Adipose tissue (tissue), 3 donors: ENCODE results near the gene TIGD6. TPM values are rescaled to one million over a fixed set of nuclear protein-coding genes. Genes with fewer than 3 reads are reported as not detected.

ENCODE experiments used
- H3K27ac ChIP-seq: one replicate; pipeline ENCODE4 v1.5.1; 2013; ENCODE audit warnings: low read depth, low read length
- WGBS, 3 donors: extraction: QIAGEN DNeasy Blood & Tissue Kit; methylation state at CpG; one replicate each; pipeline ENCODE4 v1.1.7; 2013; 5-methylcytosine and 5-hydroxymethylcytosine counted together
- polyA plus RNA-seq, 3 donors: library from polyadenylated mRNA; stranded (reverse); fragments of 200-250 nt; gene quantifications; one replicate each; pipeline ENCODE4 v1.2.3, GENCODE V29; 2013
- donor health status: healthy with polysubstance abuse.
- donor health status: Bipolar disorder and iron deficiency.
- donor health status: healthy.

The TIGD6 gene
- polyA plus RNA-seq, 3 donors: 1.8 to 3.3 (median 1.9) TPM

DNA sequence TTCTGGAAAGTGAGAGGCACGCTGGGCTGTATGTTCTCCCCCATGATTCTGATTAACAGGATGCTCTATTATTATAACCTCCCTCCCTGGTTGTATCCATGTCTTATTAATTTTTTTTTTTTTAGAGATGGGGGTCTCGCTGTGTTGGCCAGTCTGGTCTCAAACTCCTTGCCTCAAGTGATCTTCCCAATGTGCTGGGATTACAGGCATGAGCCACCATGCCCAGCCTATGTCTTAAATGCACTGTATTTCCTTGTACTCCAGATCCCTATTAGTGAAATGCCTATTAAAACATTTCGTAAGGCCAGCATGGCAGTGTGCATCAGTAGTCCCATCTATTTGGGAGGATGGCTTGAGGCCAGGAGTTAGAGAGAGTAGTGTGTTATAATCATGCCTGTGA is 7.0 kb downstream of the TIGD6 start:
- H3K27ac ChIP-seq: no peak overlapping the region
- 91 to 94% (median 94%) methylated on average over 3 of the region's 3 CpGs for WGBS, 3 donors

- 68 to 71% (median 69%) methylated on average over 4 of the region's 4 CpGs for whole genome bisulfite sequencing, 3 donors
- no peak overlapping the region for H3K27ac ChIP-seq
Measured at GRCh38 chr5:149990518-149991376, 9.7 kb downstream of the TIGD6 start.

DNA sequence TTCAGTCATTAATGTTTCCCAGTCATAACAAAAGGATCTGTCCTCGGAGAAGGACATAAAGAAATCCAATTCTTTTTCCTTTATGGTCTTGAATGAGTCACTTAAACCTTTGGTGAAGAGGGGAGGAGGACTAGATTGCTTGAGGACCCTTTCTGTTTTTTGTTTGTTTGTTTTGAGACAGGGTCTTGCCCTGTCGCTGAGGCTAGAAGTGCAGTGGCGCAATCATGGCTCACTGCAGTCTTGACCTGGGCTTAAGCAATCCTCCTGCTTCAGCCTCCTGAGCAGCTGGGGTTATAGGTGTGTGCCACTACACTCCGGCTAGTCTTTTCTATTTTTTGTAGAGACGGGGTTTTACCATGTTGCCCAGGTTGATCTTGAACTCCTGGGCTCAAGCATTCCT is 12.3 kb downstream of the TIGD6 start:
- WGBS, 3 donors: 76 to 87% (median 83%) methylated on average over 5 of the region's 5 CpGs
- no peak overlapping the region for H3K27ac ChIP-seq

DNA sequence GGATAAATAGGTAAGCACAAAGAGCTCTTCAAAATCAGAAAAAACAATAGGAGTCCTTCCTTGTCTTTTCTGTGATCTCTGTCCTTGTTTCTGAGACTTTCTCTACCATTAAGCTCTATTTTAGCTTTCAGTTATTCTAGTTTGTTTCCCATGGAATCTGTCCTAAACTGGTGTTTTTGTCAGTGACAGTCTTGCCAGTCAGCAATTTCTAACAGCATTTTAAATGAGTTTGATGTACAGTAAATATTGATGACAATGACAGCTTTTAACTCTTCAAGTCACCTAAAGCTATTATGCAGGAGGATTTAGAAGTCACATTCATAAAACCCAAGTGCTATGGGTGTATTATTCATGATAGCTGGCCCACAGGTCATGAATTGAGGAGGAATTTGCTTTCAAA is 17.9 kb downstream of the TIGD6 start:
- no peak overlapping the region for H3K27ac ChIP-seq

GRCh38 chr5:149981206-149981605 is 19.2 kb downstream of the TIGD6 start:
- 86 to 93% (median 88%) methylated on average over 3 of the region's 3 CpGs for WGBS, 3 donors

GRCh38 chr5:149979896-149980295 is 20.6 kb downstream of the TIGD6 start:
- WGBS, 3 donors: 27 to 86% (median 85%) methylated on average over 1 of the region's 1 CpG
- H3K27ac ChIP-seq: no peak overlapping the region

More at GRCh38 chr5:149981206-149981605, 19.2 kb downstream of the TIGD6 start:
- H3K27ac ChIP-seq: no peak overlapping the region

GRCh38 chr5:149975409-149975808 is 25.0 kb downstream of the TIGD6 start:
- WGBS, 3 donors: 52 to 59% (median 56%) methylated on average over 2 of the region's 2 CpGs
- no peak overlapping the region for H3K27ac ChIP-seq

DNA sequence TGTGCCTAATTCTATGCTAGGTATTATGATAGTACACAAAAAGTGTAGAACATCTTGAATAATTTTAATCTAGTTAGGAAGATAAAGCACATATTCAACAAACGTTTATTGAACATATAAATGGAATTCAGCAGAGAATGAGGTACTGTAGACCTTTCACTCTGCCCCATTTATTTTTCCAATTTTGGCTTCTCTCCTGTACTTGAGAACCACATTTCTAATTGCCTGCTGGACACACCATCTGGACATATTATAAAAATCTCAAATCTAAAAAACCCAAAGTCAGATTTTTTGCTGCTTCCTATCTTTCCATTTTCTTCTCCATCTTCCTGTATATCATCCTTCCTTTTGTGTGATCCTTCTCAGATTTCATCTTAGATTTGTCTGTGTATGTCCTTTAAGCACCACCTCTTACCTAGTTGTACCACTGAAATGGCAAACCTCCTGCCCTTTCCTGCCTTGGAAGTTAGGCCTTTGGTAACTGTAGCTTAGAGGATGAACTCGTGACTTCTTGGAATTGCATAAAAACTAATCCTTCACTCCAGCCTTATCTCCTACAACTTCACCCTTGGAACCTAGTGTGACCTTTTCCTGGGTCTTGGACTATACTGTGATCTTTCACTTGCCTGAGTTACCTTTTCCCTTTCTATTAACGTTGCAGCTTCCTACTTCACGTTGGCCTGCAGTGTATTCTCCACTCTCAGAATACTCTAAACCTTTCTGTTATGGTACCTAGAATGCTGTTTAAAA is 31.1 kb downstream of the TIGD6 start:
- 81 to 88% (median 85%) methylated on average over 4 of the region's 4 CpGs for WGBS, 3 donors

GRCh38 chr5:149966946-149967345 is 33.5 kb downstream of the TIGD6 start:
- H3K27ac ChIP-seq: no peak overlapping the region
- WGBS, 3 donors: 49 to 87% (median 80%) methylated on average over 3 of the region's 3 CpGs

More for the DNA sequence above, 31.1 kb downstream of the TIGD6 start:
- H3K27ac ChIP-seq: no peak overlapping the region

GRCh38 chr5:149963729-149964128 is 36.7 kb downstream of the TIGD6 start:
- WGBS, 3 donors: 98 to 99% (median 98%) methylated on average over 3 of the region's 3 CpGs
- no peak overlapping the region for H3K27ac ChIP-seq

DNA sequence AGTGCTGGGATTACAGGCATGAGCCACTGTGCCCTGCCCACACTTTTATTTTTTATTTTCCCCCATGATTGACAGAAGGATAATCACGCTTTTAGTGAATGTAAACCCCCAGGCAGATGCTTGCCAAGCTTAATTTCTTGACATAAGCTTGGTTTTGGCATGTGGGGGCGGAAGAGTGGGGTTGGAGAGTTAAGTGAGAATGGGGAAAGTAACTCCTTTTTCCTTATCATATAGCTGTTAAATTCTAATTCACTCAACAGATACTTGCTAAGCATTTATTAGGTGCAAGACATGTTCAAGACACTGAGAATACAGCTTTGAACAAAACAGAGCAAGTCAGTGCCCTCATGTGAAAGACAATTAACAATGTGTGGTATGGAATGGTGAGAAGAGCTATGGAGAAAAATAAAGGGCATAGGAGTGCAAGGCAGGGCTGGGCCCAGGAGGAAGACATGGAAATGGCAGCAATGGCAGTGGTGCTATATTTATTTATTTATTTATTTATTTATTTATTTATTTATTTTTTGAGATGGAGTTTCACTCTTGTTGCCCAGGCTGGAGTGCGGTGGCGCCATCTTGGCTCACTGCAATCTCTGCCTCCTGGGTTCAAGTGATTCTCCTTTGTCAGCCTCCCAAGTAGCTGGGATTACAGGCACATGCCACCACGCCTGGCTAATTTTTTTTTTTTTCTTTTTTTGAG is 37.7 kb downstream of the TIGD6 start:
- 94 to 97% (median 97%) methylated on average over 5 of the region's 5 CpGs for WGBS, 3 donors
- no peak overlapping the region for H3K27ac ChIP-seq

- WGBS, 3 donors: 65 to 75% (median 71%) methylated on average over 6 of the region's 6 CpGs
- no peak overlapping the region for H3K27ac ChIP-seq
Measured at GRCh38 chr5:149961957-149962409, 38.5 kb downstream of the TIGD6 start.

GRCh38 chr5:149961186-149961685 is 39.2 kb downstream of the TIGD6 start:
- WGBS, 3 donors: 11 to 15% (median 13%) methylated on average over 23 of the region's 23 CpGs
- H3K27ac ChIP-seq: no peak overlapping the region

- 0 to 1% (median 0%) methylated on average over 75 to 84 of the region's 84 CpGs for WGBS, 3 donors
- peak within 1 kb of the TSS; percentile 61 for H3K27ac ChIP-seq
Measured at GRCh38 chr5:149960272-149961185, 39.9 kb downstream of the TIGD6 start, which contains the start of gene SLC26A2. Gene SLC26A2 (plus strand): TSS chr5:149960758. CDS start chr5:149977653, 16,895 bp downstream.

DNA sequence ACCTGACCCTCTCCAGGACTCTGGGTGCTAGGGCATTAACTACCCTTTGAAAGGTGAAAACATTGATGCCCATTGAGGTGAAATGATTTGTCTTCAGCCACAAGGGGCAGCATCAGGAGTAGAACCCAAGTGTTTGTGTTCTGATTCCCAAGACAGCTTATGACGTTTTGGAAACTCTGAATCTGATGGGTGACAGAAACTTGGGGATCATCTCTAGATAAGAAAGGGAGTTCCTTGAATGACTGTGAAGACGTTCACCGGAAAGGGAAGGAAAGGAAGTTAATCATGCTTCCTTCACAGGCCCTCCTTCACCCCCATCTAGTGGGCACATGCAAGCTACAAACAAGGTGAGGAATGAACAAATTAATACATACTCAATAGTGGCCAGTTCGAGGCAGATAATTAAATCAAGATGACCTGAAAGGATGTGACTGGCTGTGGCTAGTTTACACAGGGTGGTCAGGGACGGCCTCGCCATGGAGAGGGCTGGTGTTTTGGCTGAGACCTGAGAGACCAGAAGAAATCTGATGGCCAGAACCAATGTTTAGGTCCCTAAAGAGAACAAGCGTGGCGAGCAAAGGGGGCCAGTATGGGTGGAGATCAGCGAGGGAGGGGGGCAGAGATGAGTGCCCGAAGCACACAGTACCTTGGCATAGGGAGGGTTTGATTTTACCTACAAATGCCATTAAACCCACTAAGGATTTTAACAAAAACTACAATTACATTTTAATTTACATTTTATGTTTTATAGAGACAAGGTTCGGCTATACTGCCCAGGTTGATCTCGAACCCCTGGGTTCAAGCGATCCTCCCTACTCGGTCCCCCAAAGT is 40.8 kb downstream of the TIGD6 start:
- WGBS, 3 donors: 37 to 44% (median 40%) methylated on average over 14 of the region's 14 CpGs
- peak overlapping the region; percentile 61 for H3K27ac ChIP-seq

DNA sequence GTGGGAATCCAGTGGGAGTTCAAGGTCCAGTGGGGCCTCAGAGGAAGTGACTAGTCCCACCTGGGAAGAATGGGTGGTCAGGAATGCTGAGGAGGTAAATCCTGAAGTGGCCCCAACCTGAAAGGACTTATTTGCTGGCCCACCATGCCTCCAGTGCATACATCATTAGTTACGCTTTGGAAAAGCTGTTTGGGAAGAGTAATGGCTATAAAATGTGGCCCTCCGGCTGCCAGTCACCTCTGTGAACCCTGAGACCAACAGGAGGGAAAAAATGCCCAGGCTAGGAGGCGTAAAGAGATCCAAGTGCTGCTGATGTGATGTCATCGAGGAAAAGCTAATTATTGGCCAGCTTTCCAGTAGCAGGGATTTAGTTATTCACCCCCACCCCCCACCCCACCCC is 42.6 kb downstream of the TIGD6 start:
- H3K27ac ChIP-seq: no peak overlapping the region
- 79 to 91% (median 83%) methylated on average over 4 of the region's 4 CpGs for WGBS, 3 donors

GRCh38 chr5:149956685-149957084 is 43.8 kb downstream of the TIGD6 start:
- 70 to 83% (median 73%) methylated on average over 5 of the region's 5 CpGs for WGBS, 3 donors

More at GRCh38 chr5:149956685-149957084, 43.8 kb downstream of the TIGD6 start:
- no peak overlapping the region for H3K27ac ChIP-seq
